ENCODE data around the gene KLF16. TPM values are rescaled to one million over a fixed set of nuclear protein-coding genes. Genes with fewer than 3 reads are reported as not detected.

KLF16 gene
- total and polyA plus RNA-seq, 2 experiments from 2014 or later, result 4.6 to 11.0 TPM

- 11 to 16% methylated on average over 13 of the region's 13 CpGs for WGBS, 2 experiments (ENCODE audit: low coverage in 1 of 2, low lambda C conversion rate in 2 of 2, missing lambda C conversion rate in 2 of 2)
- no peaks in the 10 kb centered on the region for H3K9me3 ChIP-seq (ENCODE audit: low read depth)
- peaks cover 39% of the 10 kb centered on the region for H3K4me1 ChIP-seq (ENCODE audit: insufficient read depth)
- H3K4me3 ChIP-seq, result peak overlapping the region; percentile 66
- H3K27me3 ChIP-seq (replicated peaks; ENCODE audit: insufficient read depth), result no peaks in the 10 kb centered on the region
- peak; percentile 81 for DNase-seq
- peak overlapping the region; percentile 74 for H3K4me2 ChIP-seq (ENCODE audit: unreplicated experiment)
- no peaks in the 10 kb centered on the region for H3K9me2 ChIP-seq (ENCODE audit: insufficient read depth)
- in situ Hi-C loops (cut with MboI), result no loop called here
- no peaks in the 10 kb centered on the region for H4K20me1 ChIP-seq (ENCODE audit: insufficient read depth)
- H3K27ac ChIP-seq, result peak overlapping the region; percentile 93
- TF ChIP-seq EZH2 (IDR thresholded peaks at IDR 0.05; ENCODE audit: insufficient read depth, poor library complexity, severe bottlenecking), result no peak
- TF ChIP-seq EZH2phosphoT487 (IDR thresholded peaks at IDR 0.05; ENCODE audit: insufficient read depth, low read depth), result no peak
- peaks cover 9% of the 10 kb centered on the region; the same call in 1 of the 2 replicates for H3F3A ChIP-seq (ENCODE audit: insufficient read depth)
- no peaks in the 10 kb centered on the region for H3K36me3 ChIP-seq (ENCODE audit: low read depth)
- no peak overlapping the region for H2AFZ ChIP-seq
- peak overlapping the region; percentile 87 for H3K9ac ChIP-seq
- peaks cover 90% of the 10 kb centered on the region for H3K79me2 ChIP-seq (ENCODE audit: insufficient read depth)
Observed at GRCh38 chr19:1855828-1856255, 7.5 kb downstream of the KLF16 start.

- H3K27ac ChIP-seq, result peak overlapping the region; percentile 93
- WGBS, 2 experiments (ENCODE audit: low coverage in 1 of 2, low lambda C conversion rate in 2 of 2, missing lambda C conversion rate in 2 of 2), result 1 to 3% methylated on average over 21 to 28 of the region's 33 CpGs
- H3K9me2 ChIP-seq (ENCODE audit: insufficient read depth), result no peaks in the 10 kb centered on the region
- peaks cover 39% of the 10 kb centered on the region for H3K4me1 ChIP-seq (ENCODE audit: insufficient read depth)
- peak overlapping the region; percentile 66 for H3K4me3 ChIP-seq
- no peak for TF ChIP-seq EZH2 (IDR thresholded peaks at IDR 0.05; ENCODE audit: insufficient read depth, poor library complexity, severe bottlenecking)
- TF ChIP-seq EZH2phosphoT487 (IDR thresholded peaks at IDR 0.05; ENCODE audit: insufficient read depth, low read depth), result no peak
- peak overlapping the region; percentile 87 for H3K9ac ChIP-seq
- H3F3A ChIP-seq (ENCODE audit: insufficient read depth), result peaks cover 9% of the 10 kb centered on the region; the same call in 1 of the 2 replicates
- peak overlapping the region; percentile 74 for H3K4me2 ChIP-seq (ENCODE audit: unreplicated experiment)
- H4K20me1 ChIP-seq (ENCODE audit: insufficient read depth), result no peaks in the 10 kb centered on the region
- DNase-seq, result peak; percentile 97
- no peaks in the 10 kb centered on the region for H3K9me3 ChIP-seq (ENCODE audit: low read depth)
- H3K36me3 ChIP-seq (ENCODE audit: low read depth), result no peaks in the 10 kb centered on the region
- H3K27me3 ChIP-seq (replicated peaks; ENCODE audit: insufficient read depth), result no peaks in the 10 kb centered on the region
- H3K79me2 ChIP-seq (ENCODE audit: insufficient read depth), result peaks cover 84% of the 10 kb centered on the region
- in situ Hi-C loops (cut with MboI), result no loop called here
- H2AFZ ChIP-seq, result no peak overlapping the region
Observed at GRCh38 chr19:1855040-1855827, 8.1 kb downstream of the KLF16 start.

- peak; percentile 57 for DNase-seq
- no peaks in the 10 kb centered on the region for H3K9me3 ChIP-seq (ENCODE audit: low read depth)
- no peaks in the 10 kb centered on the region for H4K20me1 ChIP-seq (ENCODE audit: insufficient read depth)
- H3K79me2 ChIP-seq (ENCODE audit: insufficient read depth), result peaks cover 77% of the 10 kb centered on the region
- H3K4me3 ChIP-seq, result peak overlapping the region; percentile 54
- H2AFZ ChIP-seq, result no peak overlapping the region
- in situ Hi-C loops (cut with MboI), result no loop called here
- peak overlapping the region; percentile 74 for H3K4me2 ChIP-seq (ENCODE audit: unreplicated experiment)
- H3K36me3 ChIP-seq (ENCODE audit: low read depth), result no peaks in the 10 kb centered on the region
- no peaks in the 10 kb centered on the region for H3K9me2 ChIP-seq (ENCODE audit: insufficient read depth)
- no peaks in the 10 kb centered on the region for H3K27me3 ChIP-seq (replicated peaks; ENCODE audit: insufficient read depth)
- TF ChIP-seq EZH2phosphoT487 (IDR thresholded peaks at IDR 0.05; ENCODE audit: insufficient read depth, low read depth), result no peak
- no peak for TF ChIP-seq EZH2 (IDR thresholded peaks at IDR 0.05; ENCODE audit: insufficient read depth, poor library complexity, severe bottlenecking)
- 13 to 14% methylated on average over 25 to 32 of the region's 37 CpGs for WGBS, 2 experiments (ENCODE audit: low coverage in 1 of 2, low lambda C conversion rate in 2 of 2, missing lambda C conversion rate in 2 of 2)
- peaks cover 36% of the 10 kb centered on the region for H3K4me1 ChIP-seq (ENCODE audit: insufficient read depth)
- H3K27ac ChIP-seq, result peak overlapping the region; percentile 62
- H3K9ac ChIP-seq, result peak overlapping the region; percentile 66
- peaks cover 15% of the 10 kb centered on the region; the same call in 1 of the 2 replicates for H3F3A ChIP-seq (ENCODE audit: insufficient read depth)
Observed at GRCh38 chr19:1854542-1855039, 8.8 kb downstream of the KLF16 start.

- Histone ChIP-seq H3K79me2 (ENCODE audit: insufficient read depth) (peaks cover 77% of the 10 kb centered on the region), H3K36me3 (ENCODE audit: low read depth) (no peaks in the 10 kb centered on the region), H3K4me3 (peak overlapping the region; percentile 54), H3K9ac (peak overlapping the region; percentile 66), H3K27me3 (replicated peaks; ENCODE audit: insufficient read depth) (no peaks in the 10 kb centered on the region), H3K4me2 (ENCODE audit: unreplicated experiment) (peak overlapping the region; percentile 74), H3K9me3 (ENCODE audit: low read depth) (no peaks in the 10 kb centered on the region), H3F3A (ENCODE audit: insufficient read depth) (peaks cover 20% of the 10 kb centered on the region; the same call in 1 of the 2 replicates), H4K20me1 (ENCODE audit: insufficient read depth) (no peaks in the 10 kb centered on the region), H2AFZ (no peak overlapping the region), H3K27ac (peak overlapping the region; percentile 62), H3K9me2 (ENCODE audit: insufficient read depth) (no peaks in the 10 kb centered on the region), H3K4me1 (ENCODE audit: insufficient read depth) (peaks cover 31% of the 10 kb centered on the region)
- no peak for TF ChIP-seq EZH2 (IDR thresholded peaks at IDR 0.05; ENCODE audit: insufficient read depth, poor library complexity, severe bottlenecking)
- TF ChIP-seq EZH2phosphoT487 (IDR thresholded peaks at IDR 0.05; ENCODE audit: insufficient read depth, low read depth), result no peak
- 18 to 27% methylated on average over 3 to 16 of the region's 16 CpGs for WGBS, 2 experiments (ENCODE audit: low coverage in 1 of 2, low lambda C conversion rate in 2 of 2, missing lambda C conversion rate in 2 of 2)
- in situ Hi-C loops (cut with MboI), result no loop called here
- no peak for DNase-seq
Observed at GRCh38 chr19:1854039-1854541, 9.3 kb downstream of the KLF16 start.

All from GM23248 (cell line).